Activated CD4-positive, CD25-positive, alpha-beta regulatory T cell (primary cell): ENCODE measurements around the gene COL23A1.
"Not testable (repeated sequence)": the region's sequence is repeated elsewhere in the genome, so short reads cannot be mapped to it uniquely, and the experiment has no call there.

ENCODE experiments used
- DNase-seq, 4 experiments: peaks; one replicate each; lab custom pipeline; 2025; lab: John Stamatoyannopoulos, UW

Gene COL23A1

DNA sequence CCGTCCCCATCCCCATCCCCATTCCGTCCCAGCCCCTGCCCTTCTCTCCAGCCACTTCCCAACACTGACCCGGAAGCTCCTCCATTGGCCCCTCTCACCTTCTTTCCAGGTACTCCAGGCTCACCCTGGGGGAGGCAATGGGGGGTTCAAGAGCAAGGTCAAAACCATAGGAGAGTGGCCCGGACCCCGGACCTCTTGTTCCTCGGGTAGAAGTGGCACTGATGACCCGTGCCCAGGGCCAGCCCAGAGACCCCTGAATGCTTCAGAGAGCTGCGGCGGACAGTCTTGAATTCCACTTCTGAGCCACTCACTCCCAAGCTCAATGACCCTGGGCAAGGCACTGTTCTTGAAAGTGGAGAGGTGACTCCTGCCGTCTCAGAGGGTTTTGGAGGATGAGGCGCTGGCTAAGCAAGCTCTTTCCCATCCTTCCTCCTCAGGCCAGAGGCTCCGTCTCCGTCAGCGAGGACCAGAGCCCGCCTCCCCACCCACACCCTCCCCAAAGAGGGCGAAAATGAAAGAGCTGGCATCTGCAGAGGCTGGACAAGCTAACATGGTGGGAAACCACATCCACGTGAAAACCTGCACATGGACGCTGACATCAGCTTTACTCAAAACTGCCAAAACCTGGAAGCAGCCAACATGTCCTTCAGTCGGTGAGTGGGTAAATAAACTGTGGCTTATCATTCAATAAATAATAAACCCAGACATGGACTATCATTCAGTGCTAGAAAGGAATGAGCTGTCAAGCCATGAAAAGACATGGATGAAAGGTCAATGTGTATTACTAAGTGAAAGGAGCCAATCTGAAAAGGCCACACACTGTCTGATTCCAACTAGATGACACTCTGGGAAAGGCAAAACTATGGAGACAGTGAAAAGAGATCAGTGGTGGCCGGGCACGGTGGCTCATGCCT lies 330.3 kb downstream of the COL23A1 start:
- DNase-seq, result no peak

DNA sequence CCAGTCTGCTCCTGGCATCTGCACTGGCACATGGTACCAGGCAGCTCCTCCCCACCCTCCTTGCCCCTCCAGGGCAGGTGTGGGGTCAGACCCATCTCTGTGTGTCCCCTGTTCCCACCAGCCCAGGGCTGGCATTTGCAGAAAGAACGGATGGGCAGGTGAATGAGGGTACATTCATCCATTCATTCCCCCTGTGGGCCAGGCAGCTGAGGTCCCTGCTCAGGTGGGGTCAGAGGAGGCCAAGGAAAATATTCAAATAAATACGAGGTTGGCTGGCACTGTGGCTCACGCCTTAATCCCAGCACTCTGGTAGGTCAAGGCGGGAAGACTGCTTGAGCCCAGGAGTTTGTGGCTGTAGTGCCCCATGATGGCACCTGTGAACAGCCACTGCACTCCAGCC lies 332.5 kb downstream of the COL23A1 start:
- DNase-seq, result no peak

DNA sequence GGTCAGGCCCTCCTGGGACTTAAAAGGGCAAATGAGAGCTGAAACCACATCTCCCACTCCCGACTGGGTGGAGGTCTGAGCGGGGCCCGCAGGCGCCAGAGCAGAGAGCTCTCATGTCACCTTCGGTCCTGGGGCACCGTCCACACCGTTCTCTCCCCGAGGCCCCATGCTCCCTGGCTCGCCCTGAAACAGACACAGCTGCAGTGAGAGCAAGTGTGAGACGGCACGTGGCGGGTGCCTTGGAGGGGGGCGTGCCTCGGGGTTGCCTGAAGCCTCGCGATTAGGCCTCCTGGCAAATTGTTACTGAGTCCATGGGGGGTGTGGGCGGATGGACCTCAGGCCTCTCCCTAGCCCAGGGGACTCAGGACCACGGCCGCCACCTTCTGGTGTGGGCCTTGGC lies 333.4 kb downstream of the COL23A1 start:
- DNase-seq, result no peak

DNA sequence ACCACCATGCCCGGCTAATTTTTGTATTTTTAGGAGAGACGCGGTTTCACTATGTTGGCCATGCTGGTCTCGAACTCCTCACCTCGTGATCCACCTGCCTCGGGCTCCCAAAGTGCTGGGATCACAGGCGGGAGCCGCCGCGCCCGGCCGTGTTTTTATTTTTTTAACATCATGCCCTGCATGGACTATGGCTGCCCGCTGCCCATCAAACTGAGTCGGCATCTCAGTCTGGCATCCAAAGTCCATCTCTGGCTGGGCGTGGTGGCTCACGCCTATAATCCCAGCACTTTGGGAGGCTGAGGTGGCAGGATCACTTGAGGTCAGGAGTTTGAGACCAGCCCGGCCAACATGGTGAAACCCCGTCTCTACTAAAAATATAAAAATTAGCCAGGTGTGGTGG lies 336.6 kb downstream of the COL23A1 start:
- not testable (repeated sequence) for DNase-seq

DNA sequence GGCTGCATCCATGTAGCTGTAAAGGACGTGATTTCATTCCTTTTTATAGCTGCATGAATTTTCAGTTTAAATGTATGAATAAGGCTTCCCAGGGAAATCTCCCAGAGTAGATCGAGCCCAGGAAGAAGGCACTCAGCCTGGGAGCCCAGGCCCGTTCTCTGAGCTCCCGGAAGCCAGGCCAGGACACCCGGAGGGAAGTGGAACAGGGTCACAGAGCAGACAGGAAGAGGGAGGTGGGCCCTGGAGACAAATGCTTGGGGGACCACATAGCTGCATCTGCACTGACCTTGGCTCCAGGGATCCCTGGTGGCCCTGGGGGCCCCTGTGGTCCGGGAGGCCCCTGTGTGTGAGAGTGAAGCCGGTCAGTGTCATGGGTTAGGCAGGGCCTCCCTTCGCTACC lies 337.9 kb downstream of the COL23A1 start:
- DNase-seq, result no peak

DNA sequence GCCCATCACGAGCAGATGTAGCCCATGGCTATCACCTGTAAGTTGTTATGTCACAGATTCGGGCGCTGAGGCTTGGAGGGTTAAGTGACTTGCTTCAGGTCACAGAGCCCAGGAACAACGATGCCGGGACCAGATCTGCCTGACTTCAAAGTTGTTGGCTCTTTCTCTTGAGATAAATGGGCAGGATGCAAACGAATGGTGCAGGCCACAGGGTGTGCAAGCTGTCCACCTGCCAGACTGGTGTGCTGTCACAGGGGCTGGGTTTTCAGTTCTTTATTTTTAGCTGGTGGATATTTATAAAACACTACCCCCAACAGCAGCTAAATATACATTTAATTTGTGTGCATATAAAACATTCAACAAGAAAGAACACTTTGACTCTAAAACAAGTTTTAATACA lies 339.9 kb downstream of the COL23A1 start:
- DNase-seq, result no peak

DNA sequence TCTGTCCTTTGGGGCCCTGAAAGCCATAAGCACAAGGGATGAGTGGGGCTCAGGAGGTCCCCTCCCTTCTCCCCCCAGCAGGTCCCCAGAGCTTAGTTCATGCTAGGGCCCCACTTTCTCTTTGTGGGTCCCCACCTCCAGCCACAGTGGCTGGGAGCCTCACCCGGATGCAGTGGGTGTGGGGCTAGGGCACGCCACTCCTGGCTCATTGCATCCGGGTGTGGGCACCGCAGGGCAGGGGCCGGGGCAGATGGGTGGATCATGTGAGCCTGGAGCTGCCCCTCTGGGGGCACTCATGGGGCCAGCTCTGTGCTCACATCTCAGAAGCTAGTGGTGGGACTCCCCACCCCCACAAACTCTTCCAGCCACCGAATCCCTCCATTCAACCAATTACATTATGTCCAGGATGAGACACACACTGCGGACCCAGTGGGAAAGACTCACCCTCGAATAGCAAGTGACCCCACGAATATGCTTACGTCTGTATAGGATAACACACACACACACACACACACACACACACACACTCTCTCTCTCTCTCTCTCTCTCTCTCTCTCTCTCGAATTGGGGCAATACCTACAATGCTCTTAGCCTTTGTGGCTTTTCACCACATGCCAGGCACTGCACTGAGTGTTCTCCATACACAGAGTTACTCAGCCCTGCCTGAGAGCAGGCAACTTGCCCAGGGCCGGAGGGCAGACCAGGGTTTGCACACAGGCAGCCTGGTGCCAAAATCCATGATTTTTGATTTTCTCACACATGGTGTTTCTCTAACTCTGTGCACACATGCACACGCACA lies 340.8 kb downstream of the COL23A1 start:
- DNase-seq, result no peak

DNA sequence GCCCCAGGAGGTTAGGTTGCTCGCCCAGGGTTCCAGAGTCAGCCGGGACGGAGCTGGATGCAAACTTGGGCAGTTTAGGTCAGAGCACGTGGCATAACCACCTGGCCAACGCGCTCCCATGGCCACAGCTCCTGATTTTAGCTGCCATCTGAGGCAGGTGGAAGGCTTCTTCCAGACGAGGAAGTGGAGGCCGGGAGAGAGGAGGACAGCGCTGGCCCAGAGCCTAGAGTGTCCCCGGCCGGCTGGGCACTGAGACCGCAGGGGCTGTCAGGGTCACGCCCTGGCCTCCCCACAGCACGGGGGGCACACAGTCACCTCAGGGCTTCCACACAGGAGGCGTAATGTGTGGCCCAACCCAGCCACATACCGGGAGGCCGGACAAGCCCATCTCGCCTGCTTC lies 341.4 kb downstream of the COL23A1 start:
- no peak for DNase-seq

DNA sequence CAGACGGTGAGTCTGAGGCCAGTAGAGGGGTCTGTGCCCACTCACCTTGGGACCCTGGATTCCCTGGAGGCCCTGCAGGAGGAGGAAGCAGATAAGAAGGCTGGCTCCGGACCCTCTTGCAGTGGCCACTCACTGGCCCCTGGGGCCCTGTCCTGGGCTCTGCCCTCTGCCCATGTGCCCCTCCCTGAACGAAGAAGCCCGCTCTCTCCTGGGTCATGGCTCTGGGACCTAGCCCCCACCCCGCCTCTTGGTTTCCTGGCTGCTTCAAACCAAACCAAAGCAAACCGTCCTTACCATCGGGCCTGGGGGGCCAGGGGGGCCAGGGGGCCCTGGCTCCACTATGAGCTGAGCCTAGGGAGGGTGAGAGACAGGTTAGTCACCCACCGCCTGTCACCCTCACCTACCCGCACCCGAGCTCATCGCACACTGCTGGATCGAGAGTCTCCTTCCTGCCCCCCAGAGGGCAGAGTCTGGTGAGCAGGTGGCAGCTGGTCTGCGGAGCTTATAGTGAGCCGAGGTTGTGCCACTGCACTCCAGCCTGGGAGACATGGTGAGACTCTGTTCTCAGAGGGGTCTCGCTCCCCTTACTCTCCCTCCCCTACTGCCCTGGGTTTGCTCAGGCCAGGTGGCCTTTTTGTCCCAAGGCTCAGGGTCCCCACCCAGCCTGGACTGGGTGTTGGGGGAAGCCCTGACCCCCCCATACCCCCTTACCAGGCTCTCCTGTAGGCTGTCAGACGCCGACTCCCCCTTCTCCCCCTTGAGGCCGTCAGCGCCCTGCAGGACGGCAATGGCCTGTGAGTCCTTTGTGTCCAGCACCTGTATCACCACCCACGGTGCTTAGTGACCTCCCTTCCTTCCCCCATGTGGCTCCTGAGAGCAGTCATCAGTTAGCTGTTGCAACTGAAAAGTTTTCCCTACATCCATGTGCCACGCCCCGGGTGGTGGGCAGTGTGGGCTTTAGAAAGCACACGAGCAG lies 342.4 kb downstream of the COL23A1 start:
- DNase-seq, result no peak

DNA sequence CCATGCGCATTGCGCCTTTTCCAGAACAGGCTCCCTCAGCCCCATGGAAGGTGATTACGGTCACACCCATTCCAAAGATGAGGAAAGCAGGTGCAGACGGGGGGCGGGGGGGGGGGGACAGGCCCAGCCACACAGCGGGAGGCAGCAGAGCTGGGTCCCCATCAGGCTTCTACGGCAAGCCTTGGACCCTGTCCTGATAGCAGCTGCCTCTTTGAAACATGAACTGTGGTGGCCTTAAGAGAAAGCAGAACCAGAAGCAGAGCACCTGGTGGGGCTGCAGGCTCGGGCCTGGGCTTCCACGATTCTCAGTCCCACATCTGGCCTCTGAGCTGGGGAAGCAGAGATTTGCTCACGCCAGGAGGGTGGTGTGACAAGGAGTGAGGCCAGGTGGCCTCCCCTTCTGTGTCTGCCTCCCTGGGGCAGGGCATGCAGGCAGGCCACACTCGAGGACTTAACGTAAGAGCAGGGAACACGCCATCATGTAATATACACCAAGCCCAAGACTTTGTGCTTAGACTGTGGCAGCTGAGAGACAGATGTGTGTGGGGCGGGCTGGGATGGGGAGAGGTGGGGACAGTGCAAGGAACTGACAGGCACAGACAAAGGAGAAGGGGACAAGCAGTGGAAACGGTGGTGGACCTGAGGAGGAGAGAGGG lies 343.4 kb downstream of the COL23A1 start:
- no peak for DNase-seq

DNA sequence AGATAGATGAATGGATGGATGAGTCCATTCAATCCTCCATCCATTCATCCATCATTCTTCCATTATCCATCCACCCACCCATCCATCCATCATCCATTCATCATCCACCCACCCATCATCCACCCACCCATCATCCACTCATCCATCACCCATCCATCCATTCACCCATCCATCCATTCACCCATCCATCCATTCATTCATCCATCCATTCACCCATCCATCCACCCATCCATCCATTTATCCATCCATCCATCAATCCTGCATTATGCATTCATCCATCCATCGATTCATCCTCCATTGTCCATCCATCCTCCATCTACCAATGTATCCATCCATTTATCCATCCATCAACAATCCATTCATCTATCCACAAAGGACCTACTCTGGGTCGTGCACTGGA lies 344.8 kb downstream of the COL23A1 start:
- DNase-seq, result no peak

DNA sequence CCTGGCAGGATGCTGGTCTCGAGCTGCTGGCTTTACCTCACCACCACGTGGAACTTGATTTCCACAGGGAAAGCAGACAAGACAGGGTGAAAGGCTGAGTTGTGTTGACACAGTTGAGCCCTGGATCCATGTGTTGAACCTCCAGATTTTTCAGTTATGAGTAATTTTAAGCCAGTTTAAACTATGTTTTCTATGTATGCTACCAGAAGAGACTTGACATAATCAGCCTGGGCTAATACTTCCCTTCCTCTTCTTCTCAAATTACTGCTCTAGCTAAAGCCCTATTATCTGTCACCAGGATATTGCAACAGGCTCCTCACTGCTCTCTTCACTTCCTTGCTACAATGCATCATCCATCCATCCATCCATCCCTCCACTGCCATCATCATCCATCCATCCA lies 345.6 kb downstream of the COL23A1 start:
- DNase-seq, result no peak

DNA sequence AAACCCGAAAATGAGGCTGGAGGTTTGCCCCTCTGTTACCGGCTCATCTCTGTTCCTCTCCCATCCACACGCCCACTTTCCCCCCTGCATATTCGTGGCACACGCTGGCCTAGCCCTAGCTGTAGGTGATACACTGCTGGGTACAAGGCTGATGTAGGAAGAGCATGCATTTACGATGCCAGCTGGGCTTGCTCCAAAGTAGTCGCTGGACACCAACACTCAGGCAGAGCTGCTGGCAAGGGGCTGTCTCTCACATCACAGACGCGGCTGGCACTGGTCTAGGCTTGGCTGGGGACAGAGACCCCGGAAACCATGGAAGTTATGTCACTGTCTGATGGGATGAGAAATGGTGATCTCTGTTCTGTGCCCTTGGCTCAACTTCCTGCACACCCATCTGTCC lies 347.8 kb downstream of the COL23A1 start:
- DNase-seq, result no peak

DNA sequence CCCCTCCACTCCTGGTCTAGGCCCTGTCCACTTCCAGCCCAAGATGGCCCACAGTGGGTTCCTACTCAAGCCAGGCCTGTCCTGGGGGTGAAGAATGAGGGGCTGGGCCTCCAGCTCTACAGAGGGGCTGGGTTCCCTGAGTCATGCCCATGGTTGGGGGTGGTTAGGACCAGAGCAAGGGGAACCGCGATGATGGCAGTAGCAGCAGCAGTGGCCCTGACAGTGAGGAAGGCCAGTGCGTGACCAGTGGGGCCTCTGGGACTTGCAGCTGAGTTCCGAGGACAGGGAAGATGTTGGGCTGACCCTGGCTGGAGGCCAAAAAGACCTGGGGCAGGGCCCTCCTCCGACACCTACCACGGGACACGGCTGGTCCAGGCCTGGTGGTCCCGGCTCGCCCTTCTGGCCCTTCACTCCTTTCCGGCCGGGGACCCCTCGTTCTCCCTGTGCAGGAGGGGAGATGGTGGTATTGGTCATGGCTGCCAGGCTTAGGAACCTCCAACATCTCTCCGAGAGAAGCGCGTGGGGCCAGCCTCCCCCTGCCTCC lies 348.4 kb downstream of the COL23A1 start:
- no peak for DNase-seq

DNA sequence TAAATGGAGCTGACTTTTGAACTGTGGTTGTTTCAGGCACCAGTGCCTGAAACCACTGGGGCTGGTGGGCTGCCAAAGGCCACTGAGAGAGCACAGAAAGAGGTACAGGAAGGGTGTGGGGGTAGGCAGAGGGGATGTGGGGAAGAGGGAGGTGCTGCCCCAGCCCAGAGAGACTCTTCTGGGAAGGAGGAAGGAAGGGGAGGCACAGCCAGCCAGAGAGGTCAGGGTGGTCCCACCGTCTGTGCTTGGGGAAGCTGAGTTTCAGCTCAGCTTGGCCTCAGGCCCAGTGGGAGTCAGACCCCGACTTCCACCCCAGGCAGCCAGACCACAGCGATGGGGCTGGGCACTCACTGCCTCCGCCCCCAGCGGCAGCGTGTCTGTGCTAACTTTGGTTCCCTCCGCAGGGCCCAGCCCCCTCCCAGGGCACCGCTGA lies 348.9 kb downstream of the COL23A1 start:
- DNase-seq, result no peak

DNA sequence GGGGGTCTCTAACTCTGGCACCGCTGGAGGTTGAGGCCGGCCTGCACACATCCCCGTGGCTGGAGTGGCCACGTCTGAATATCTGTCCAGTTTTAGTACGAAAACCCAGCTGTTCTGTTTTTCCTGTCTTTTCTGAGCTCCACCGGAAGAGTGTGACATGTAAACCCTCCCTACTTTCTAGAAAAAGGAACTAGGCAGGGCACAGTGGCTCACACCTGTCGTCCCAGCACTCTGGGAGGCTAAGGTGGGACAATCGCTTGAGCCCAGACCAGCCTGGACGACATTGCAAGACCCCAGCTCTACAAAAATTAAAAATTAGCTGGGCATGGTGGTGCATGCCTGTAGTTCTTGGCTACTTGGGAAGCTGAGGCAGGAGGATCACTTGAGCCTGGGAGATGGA lies 349.4 kb downstream of the COL23A1 start:
- DNase-seq, result no peak

DNA sequence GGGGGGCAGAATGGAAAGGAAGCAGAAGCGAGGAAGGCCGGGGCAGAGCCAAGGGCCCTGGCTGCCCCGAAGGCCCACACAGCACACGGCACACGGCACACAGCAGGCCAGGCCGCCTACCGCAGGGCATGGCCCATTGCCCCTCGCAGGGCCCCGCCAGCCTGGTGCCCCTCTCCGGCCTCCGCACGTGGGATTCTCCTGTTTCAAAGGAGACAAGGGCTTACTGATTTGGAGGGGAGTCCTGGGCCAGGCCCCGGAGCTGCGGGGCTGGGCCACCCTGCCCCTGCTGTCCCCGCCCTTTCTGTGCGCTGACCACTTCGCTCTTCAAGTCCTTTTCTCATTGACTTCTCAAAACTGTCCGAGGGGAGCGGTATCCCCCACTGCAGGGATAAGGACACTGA lies 349.9 kb downstream of the COL23A1 start:
- DNase-seq, result no peak

DNA sequence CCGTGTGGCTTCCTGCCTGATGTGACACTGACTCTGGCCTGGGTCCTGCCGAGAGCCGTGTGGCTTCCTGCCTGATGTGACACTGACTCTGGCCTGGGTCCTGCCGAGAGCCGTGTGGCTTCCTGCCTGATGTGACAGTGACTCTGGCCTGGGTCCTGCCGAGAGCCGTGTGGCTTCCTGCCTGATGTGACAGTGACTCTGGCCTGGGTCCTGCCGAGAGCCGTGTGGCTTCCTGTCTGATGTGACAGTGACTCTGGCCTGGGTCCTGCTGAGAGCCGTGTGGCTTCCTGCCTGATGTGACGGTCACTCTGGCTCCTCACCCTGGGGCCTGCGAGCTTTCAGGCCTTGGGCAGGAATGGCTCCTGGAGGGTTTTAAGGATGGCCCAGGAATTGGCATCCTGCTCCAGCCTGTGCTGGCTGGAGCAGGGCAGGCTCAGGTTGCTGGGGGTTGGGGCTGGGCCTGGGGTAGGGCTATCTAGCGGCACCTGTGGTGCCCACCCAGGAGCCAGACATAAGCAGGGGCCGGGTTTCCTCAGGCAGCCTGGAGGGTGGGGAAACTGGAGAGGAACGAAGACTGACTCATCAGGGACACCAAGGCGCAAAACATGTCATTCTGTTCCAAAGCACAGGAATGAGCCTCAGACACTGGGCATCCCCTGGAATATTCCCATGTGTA lies 350.4 kb downstream of the COL23A1 start:
- not testable (repeated sequence) for DNase-seq

DNA sequence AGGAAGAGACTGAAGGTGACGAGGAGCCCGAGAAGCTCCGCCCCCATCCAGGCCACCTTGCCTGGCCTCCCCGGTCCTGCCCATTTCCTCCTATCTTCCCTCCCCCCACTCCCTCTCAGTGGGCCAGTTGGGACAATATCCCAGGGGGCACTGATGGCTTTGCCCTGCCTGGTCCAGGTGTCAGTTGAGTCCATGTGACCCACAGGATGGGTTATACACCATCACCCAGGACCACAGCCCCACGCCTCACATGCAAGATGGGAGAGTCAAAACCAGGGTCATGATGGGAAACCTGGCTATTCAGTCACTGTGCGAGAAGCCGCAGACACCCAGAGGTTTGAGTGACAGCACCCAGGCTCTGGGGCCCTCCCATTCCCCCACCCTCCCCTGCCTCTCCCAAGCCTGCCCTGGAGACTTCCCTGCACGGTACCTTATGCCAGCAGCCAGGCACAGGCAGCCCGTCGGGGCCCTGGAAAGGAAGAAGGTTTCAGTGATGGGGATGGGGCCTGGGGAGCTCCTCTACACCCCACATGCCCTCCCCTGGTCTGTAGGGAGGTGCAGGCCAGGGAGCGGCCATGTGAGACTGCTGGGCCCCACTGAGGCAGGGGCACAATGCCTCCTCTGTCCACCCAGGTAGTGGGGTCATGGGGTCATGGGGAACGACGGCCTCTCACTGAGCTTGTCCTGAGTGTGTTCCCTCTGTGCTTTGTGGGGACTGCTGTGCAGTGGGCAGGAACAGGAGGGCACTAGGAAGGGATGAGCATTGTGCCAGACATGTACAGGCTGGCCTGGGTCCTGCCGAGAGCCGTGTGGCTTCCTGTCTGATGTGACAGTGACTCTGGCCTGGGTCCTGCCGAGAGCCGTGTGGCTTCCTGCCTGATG lies 351.2 kb downstream of the COL23A1 start:
- no peak for DNase-seq

DNA sequence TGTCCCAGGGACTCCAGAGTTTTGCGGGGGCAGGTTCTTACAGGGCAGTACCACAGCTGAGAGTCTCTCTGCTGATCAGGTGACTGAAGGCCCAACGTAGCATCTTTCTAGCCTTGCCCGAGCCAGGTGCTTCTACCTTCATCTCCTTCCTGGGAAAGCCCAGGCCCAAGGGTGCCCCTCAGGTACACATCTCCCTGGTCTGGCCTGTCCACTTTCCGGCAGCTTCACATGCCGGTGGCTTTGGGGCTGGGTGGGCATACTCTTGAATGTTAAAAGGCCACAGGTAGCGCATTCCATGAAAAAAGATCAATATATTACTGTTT lies 351.9 kb downstream of the COL23A1 start:
- no peak for DNase-seq
